K562 (cell line): ENCODE data around the gene SPOCK3. TPM values are rescaled to one million over a fixed set of nuclear protein-coding genes. Genes with fewer than 3 reads are reported as not detected.

Source experiments
- ATAC-seq: fragments of 200-7000 bp; cut with Tn5 transposase; 3 replicates; pipeline ENCODE4 v1.9.1; 2020; ENCODE audit warnings: moderate library complexity
- BruUV-seq: library from RNA; stranded (reverse); fragments of 400-500 nt; replicated peaks from 2 replicates; lab custom pipeline; 2021; lab: Mats Ljungman, UMichigan
- CTCF ChIA-PET: fragments of 300-600 bp; formaldehyde crosslinking; extraction: SDS; loops from one replicate; lab custom pipeline; 2021; ENCODE audit warnings: low intra/inter-chr PET ratio; lab: Yijun Ruan, JAX
- POLR2A ChIA-PET: fragments of 300-600, 350-650 bp; sonication (Branson Sonifier 250); formaldehyde crosslinking; extraction: SDS; loops from one replicate; lab custom pipeline; 2021; ENCODE audit warnings: antibody characterized with exemption, inconsistent platforms; lab: Yijun Ruan, JAX
- DNase-seq, 4 experiments: peaks; one replicate each; pipeline versions ENCODE4 v3.0.0 to v3.0.0-alpha.2; 2011 to 2018; ENCODE audit warnings: low spot score in 3 of 4, mixed read lengths in 3 of 4; ENCODE audit errors: extremely low read depth in 1 of 4
- FAIRE-seq: peaks from 2 replicates; lab custom pipeline; 2011; peaks lifted over from hg19 to GRCh38; lab: Jason Lieb, UNC
- H2AFZ ChIP-seq: 2 replicates; pipeline ENCODE4 v1.6.0; 2011; ENCODE audit warnings: low read depth, low read length, control low read depth, inconsistent platforms
- H3K27ac ChIP-seq: fragments of 200-600 bp; 3 replicates; pipeline ENCODE4 v1.8.0; 2011; ENCODE audit warnings: low read depth, mild to moderate bottlenecking, control low read depth, inconsistent platforms, low read length, moderate library complexity, mixed read lengths; ENCODE audit errors: extremely low read depth
- H3K27me3 ChIP-seq, 2 experiments: fragments of 300-600 bp in 1 of 2; 2 replicates in 1 of 2; 3 replicates in 1 of 2; pipeline versions ENCODE4 v1.6.0 to v1.8.0; 2011; ENCODE audit warnings: inconsistent platforms in 2 of 2, low read length in 2 of 2, mild to moderate bottlenecking in 1 of 2, mixed read lengths in 1 of 2, moderate library complexity in 1 of 2; ENCODE audit not compliant: control insufficient read depth in 2 of 2, insufficient read depth in 2 of 2
- H3K36me3 ChIP-seq: fragments of 300-600 bp; 3 replicates; pipeline ENCODE4 v1.8.0; 2011; ENCODE audit warnings: mild to moderate bottlenecking, low read length, inconsistent platforms; ENCODE audit not compliant: control insufficient read depth, insufficient read depth
- H3K4me1 ChIP-seq, 2 experiments: fragments of 200-600 bp in 1 of 2; replicated peaks in 1 of 2; 2 replicates in 1 of 2; 3 replicates in 1 of 2; pipeline versions ENCODE4 v1.5.1 to v1.8.0; 2011; ENCODE audit warnings: inconsistent platforms in 2 of 2, low read length in 2 of 2, mild to moderate bottlenecking in 1 of 2, mixed read lengths in 1 of 2, moderate library complexity in 1 of 2; ENCODE audit not compliant: control insufficient read depth in 2 of 2, insufficient read depth in 2 of 2
- H3K4me2 ChIP-seq: 2 replicates; pipeline ENCODE4 v1.6.1; 2011; ENCODE audit warnings: low read length, control low read depth, inconsistent platforms, mixed read lengths; ENCODE audit not compliant: insufficient read depth
- H3K4me3 ChIP-seq: fragments of 200-600 bp; sonication (generic), shearing (Covaris generic); 2 replicates; pipeline ENCODE4 v1.5.1; 2016; ENCODE audit warnings: control low read depth, inconsistent platforms
- H3K79me2 ChIP-seq: fragments of 200-600 bp; 3 replicates; pipeline ENCODE4 v1.8.0; 2011; ENCODE audit warnings: low read length, inconsistent platforms; ENCODE audit not compliant: control insufficient read depth, insufficient read depth
- H3K9ac ChIP-seq, 2 experiments: 2 replicates each; pipeline versions ENCODE4 v1.6.0 to v1.6.1; 2011; ENCODE audit warnings: low read depth in 2 of 2, low read length in 2 of 2, control low read depth in 1 of 2, inconsistent platforms in 1 of 2, mild to moderate bottlenecking in 1 of 2, mixed read lengths in 1 of 2; ENCODE audit not compliant: insufficient read depth in 1 of 2
- H3K9me1 ChIP-seq: one replicate; pipeline ENCODE4 v1.6.0; 2011; ENCODE audit warnings: inconsistent platforms, mild to moderate bottlenecking, low read length, moderate library complexity; ENCODE audit not compliant: control insufficient read depth, insufficient read depth
- H3K9me3 ChIP-seq: replicated peaks from 2 replicates; pipeline ENCODE4 v1.5.1; 2011; ENCODE audit warnings: low read depth, low read length, inconsistent platforms; ENCODE audit not compliant: control insufficient read depth, insufficient read depth
- H4K20me1 ChIP-seq: replicated peaks from 2 replicates; pipeline ENCODE4 v1.6.1; 2011; ENCODE audit warnings: low read length, inconsistent platforms, mixed read lengths; ENCODE audit not compliant: control insufficient read depth, insufficient read depth
- CEBPG ChIP-seq, 3 experiments: fragments of 200-800 bp in 1 of 3; sonication (Bioruptor generic) in 1 of 3; sonication (generic) in 1 of 3; formaldehyde crosslinking in 1 of 3; IDR thresholded peaks in 2 of 3; conservative IDR thresholded peaks in 1 of 3; 2 replicates each; pipeline versions ENCODE4 v1.6.1 to v1.8.0; 2016 to 2022; ENCODE audit warnings: missing compliant biosample characterization in 2 of 3, missing genetic modification characterization in 2 of 3, mild to moderate bottlenecking in 1 of 3, missing genetic modification reagents in 1 of 3
- CTBP1 ChIP-seq: fragments of 450-650 bp; IDR thresholded peaks from 2 replicates; pipeline ENCODE4 v1.6.1; 2016; ENCODE audit warnings: borderline replicate concordance
- KLF6 ChIP-seq: fragments of 250-450 bp; sonication (Bioruptor Pico); IDR thresholded peaks from 2 replicates; pipeline ENCODE4 v1.4.0; 2020; ENCODE audit warnings: mild to moderate bottlenecking, moderate library complexity, borderline replicate concordance
- NFIX ChIP-seq: fragments of 250-450 bp; sonication (Bioruptor Pico); IDR thresholded peaks from 2 replicates; pipeline ENCODE4 v1.4.0; 2020; ENCODE audit warnings: low read depth, mild to moderate bottlenecking, moderate library complexity
- NFYB ChIP-seq: IDR thresholded peaks from 2 replicates; pipeline ENCODE4 v1.6.1; 2011; ENCODE audit warnings: mild to moderate bottlenecking, moderate library complexity; ENCODE audit not compliant: insufficient read length; ENCODE audit errors: extremely low read depth
- PHB2 ChIP-seq: fragments of 450-650 bp; IDR thresholded peaks from 2 replicates; pipeline ENCODE4 v1.6.1; 2017; ENCODE audit warnings: low read depth
- RBM34 ChIP-seq: fragments of 200-400 bp; formaldehyde crosslinking; IDR thresholded peaks from 2 replicates; pipeline ENCODE4 v1.6.1; 2018; ENCODE audit warnings: low read length, borderline replicate concordance; ENCODE audit not compliant: insufficient read depth
- ZNF507 ChIP-seq: conservative IDR thresholded peaks from 2 replicates; pipeline ENCODE4 v1.6.1; 2017; ENCODE audit warnings: missing genetic modification characterization, missing compliant biosample characterization
- ZSCAN32 ChIP-seq: fragments of 450-650 bp; formaldehyde crosslinking; IDR thresholded peaks from 2 replicates; pipeline ENCODE4 v1.4.0; 2020; ENCODE audit warnings: mild to moderate bottlenecking, moderate library complexity
- WGBS: fragments of 100-300 bp; shearing (Covaris generic); methylation state at CpG from one replicate; pipeline ENCODE4 v1.1.6; 2016; ENCODE audit warnings: low coverage, mixed read lengths; ENCODE audit not compliant: insufficient coverage; ENCODE audit errors: missing lambda C conversion rate; 5-methylcytosine and 5-hydroxymethylcytosine counted together
- in situ Hi-C: fragments of 300-500 bp; cut with MboI; formaldehyde crosslinking; loops from 4 replicates; pipeline ENCODE4 v1.15.0; 2018; ENCODE audit warnings: inconsistent platforms, mixed read lengths
- intact Hi-C: fragments of 100-400 bp; cut with micrococcal nuclease; formaldehyde crosslinking; loops from 2 replicates; pipeline ENCODE4 v1.14.2; 2022
- polyA plus RNA-seq, 8 experiments: library from polyadenylated mRNA; depleted of rRNA in 4 of 8; stranded (reverse) in 5 of 8; unstranded in 3 of 8; fragments of >200 nt; fragmentation: Nextera tagmentation in 2 of 8; fragmentation: Illumina TruSeq in 1 of 8; extraction: Ambion mirVana in 2 of 8; extraction: Trizol in 1 of 8; gene quantifications; 2 replicates each; pipeline versions ENCODE4 v1.2.1 to v1.2.3, GENCODE V29; 2011 to 2014; ENCODE audit warnings: inconsistent platforms in 1 of 8, missing spikeins in 1 of 8
- total RNA-seq, 7 experiments: library from RNA; depleted of rRNA in 6 of 7; stranded (reverse); fragments of >200 nt in 6 of 7; fragmentation: Illumina TruSeq in 2 of 7; extraction: Trizol in 2 of 7; gene quantifications; 2 replicates each; pipeline versions ENCODE4 v1.2.1 to v1.2.3, GENCODE V29; 2011 to 2021; ENCODE audit warnings: low replicate concordance in 1 of 7
- TF ChIP-seq, protein P1 (sequence below): fragments of 250-450 bp; sonication (Bioruptor Pico); IDR thresholded peaks from 2 replicates; pipeline ENCODE4 v1.8.0; 2022; ENCODE audit warnings: inconsistent platforms, mild to moderate bottlenecking, moderate library complexity, borderline replicate concordance
- TF ChIP-seq, protein P2 (sequence below): fragments of 250-450 bp; sonication (Bioruptor Pico); IDR thresholded peaks from 2 replicates; pipeline ENCODE4 v1.9.0; 2021; ENCODE audit warnings: mild to moderate bottlenecking
- TF ChIP-seq, protein P3 (sequence below): sonication (generic); formaldehyde crosslinking; IDR thresholded peaks from 2 replicates; pipeline ENCODE4 v1.8.0; 2022; ENCODE audit warnings: mild to moderate bottlenecking, missing genetic modification reagents

Gene SPOCK3
- total and polyA plus RNA-seq, 9 of the 15 experiments (the other 6 are each of a cell fraction or from before 2014, with no cell fraction given) = not detected

DNA sequence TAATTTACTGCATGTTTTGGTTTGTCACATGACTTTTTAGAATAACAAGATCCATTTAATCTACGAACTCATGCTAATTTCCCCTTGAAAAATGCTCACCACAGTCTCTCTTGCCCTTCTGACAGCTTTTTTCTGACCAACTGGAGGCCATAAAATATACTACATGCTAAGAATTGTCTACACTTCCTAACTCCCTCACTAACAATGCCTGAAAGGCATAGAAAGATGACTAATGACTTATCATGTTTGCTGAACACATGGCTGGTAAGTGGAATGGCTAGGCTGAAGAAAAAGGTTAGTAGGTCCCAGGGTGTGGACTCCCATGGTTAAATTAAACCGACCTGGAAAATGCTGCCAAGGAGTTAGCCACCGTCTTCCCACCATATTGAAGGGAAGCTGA, 309.9 kb downstream of the SPOCK3 start:
- 0% methylated on average over 3 of the region's 3 CpGs for WGBS

DNA sequence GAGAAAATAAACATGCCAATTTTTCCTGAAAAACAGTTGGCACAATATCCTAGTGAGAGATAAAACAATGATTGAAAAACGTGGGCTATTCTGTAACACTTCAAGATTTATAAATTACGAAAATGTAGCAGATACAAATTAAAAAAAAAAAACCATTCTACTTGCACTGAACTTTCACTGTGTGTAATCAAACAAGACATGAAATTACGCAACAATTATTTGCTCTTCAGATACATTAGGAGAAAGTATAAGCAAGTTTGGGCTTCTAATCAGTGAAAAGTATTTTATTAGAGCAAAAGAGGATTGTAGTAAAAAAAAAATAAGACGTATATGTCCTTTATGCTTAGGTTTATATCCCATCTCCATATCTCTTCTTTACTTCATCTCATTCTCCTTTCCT, 320.4 kb downstream of the SPOCK3 start:
- no peaks in the 10 kb centered on the region for H3K79me2 ChIP-seq
- H3K4me3 ChIP-seq = no peak overlapping the region
- FAIRE-seq (no peak), ATAC-seq (no peak), DNase-seq (no peak)
- H3K4me1 ChIP-seq = no peaks in the 10 kb centered on the region
- no peak overlapping the region for H3K4me2 ChIP-seq
- WGBS = 0% methylated on average over 4 of the region's 4 CpGs
- no peak overlapping the region for H2AFZ ChIP-seq
- no peaks in the 10 kb centered on the region for H4K20me1 ChIP-seq
- CTCF ChIA-PET = no interaction called here
- H3K9ac ChIP-seq = no peak overlapping the region
- no TSS peak for BruUV-seq
- H3K9me3 ChIP-seq = no peaks in the 10 kb centered on the region
- no peak overlapping the region for H3K27ac ChIP-seq
- in situ Hi-C loops = no loop called here
- H3K36me3 ChIP-seq = no peaks in the 10 kb centered on the region
- H3K27me3 ChIP-seq = no peaks in the 10 kb centered on the region
- TF ChIP-seq CEBPG (CRISPR knock-in tag; IDR thresholded peaks at IDR 0.05) (no peak), CEBPG (tag; conservative IDR thresholded peaks at IDR 0.05 in 1 of 2, IDR thresholded peaks at IDR 0.05 in 1 of 2) (peak in 1 of 2 experiments; percentile 60; a peak in 2 of 4 replicates), NFYB (no peak), CTBP1 (no peak), ZNF507 (no peak)
- TF ChIP-seq, protein P1, sequence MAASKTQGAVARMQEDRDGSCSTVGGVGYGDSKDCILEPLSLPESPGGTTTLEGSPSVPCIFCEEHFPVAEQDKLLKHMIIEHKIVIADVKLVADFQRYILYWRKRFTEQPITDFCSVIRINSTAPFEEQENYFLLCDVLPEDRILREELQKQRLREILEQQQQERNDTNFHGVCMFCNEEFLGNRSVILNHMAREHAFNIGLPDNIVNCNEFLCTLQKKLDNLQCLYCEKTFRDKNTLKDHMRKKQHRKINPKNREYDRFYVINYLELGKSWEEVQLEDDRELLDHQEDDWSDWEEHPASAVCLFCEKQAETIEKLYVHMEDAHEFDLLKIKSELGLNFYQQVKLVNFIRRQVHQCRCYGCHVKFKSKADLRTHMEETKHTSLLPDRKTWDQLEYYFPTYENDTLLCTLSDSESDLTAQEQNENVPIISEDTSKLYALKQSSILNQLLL (CRISPR knock-in tag) = no peak
- TF ChIP-seq, all 486 proteins: peak for 1
- no peaks in the 10 kb centered on the region for H3K9me1 ChIP-seq
- intact Hi-C loops = no loop called here
- POLR2A ChIA-PET = no interaction called here

More for the DNA sequence above, 309.9 kb downstream of the SPOCK3 start:
- Histone ChIP-seq H3K4me2 (no peak overlapping the region), H3K4me1 (no peaks in the 10 kb centered on the region), H3K27me3 (no peaks in the 10 kb centered on the region), H2AFZ (no peak overlapping the region), H3K79me2 (no peaks in the 10 kb centered on the region), H3K9me3 (0 out of 2 replicates have a peak, but pooled peaks cover 1% of the 10 kb centered on the region), H3K36me3 (no peaks in the 10 kb centered on the region), H4K20me1 (no peaks in the 10 kb centered on the region), H3K4me3 (no peak overlapping the region), H3K27ac (no peak overlapping the region), H3K9ac (no peak overlapping the region)
- ChIA-PET CTCF (no interaction called here), POLR2A (no interaction called here)
- ATAC-seq (no peak), DNase-seq (no peak), FAIRE-seq (no peak)
- no TSS peak for BruUV-seq
- in situ Hi-C loops = no loop called here
- intact Hi-C loops = no loop called here
- TF ChIP-seq, protein P2, sequence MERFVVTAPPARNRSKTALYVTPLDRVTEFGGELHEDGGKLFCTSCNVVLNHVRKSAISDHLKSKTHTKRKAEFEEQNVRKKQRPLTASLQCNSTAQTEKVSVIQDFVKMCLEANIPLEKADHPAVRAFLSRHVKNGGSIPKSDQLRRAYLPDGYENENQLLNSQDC (CRISPR knock-in tag) = no peak
- no peak for TF ChIP-seq ZSCAN32 (CRISPR knock-in tag)
- TF ChIP-seq, protein P3, sequence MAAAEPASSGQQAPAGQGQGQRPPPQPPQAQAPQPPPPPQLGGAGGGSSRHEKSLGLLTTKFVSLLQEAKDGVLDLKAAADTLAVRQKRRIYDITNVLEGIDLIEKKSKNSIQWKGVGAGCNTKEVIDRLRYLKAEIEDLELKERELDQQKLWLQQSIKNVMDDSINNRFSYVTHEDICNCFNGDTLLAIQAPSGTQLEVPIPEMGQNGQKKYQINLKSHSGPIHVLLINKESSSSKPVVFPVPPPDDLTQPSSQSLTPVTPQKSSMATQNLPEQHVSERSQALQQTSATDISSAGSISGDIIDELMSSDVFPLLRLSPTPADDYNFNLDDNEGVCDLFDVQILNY (CRISPR knock-in tag) = no peak
- no peak for TF ChIP-seq RBM34
- no peak for TF ChIP-seq PHB2
- TF ChIP-seq KLF6 (CRISPR knock-in tag) = no peak
- TF ChIP-seq NFIX (CRISPR knock-in tag) = no peak
- TF ChIP-seq, all 486 proteins: peak for 0
- no peaks in the 10 kb centered on the region for H3K9me1 ChIP-seq
